GM12872 (cell line): ENCODE results near the gene TCEANC2.

ENCODE experiments used
- CTCF ChIP-seq: IDR thresholded peaks from 3 replicates; pipeline ENCODE4 v1.5.1; 2011; ENCODE audit warnings: low read depth, mild to moderate bottlenecking, low read length, moderate library complexity; ENCODE audit not compliant: insufficient read depth

The TCEANC2 gene

GRCh38 chr1:54131419-54131818 is 78.0 kb downstream of the TCEANC2 start:
- no peak for TF ChIP-seq CTCF

- TF ChIP-seq CTCF: no peak
Observed at GRCh38 chr1:54132495-54132894, 79.1 kb downstream of the TCEANC2 start.

GRCh38 chr1:54134295-54134694 is 80.9 kb downstream of the TCEANC2 start:
- TF ChIP-seq CTCF: no peak

GRCh38 chr1:54135436-54136120 is 82.2 kb downstream of the TCEANC2 start:
- no peak for TF ChIP-seq CTCF

GRCh38 chr1:54136269-54136896 is 83.0 kb downstream of the TCEANC2 start:
- no peak for TF ChIP-seq CTCF

- TF ChIP-seq CTCF: no peak
Observed at GRCh38 chr1:54136963-54137533, 83.6 kb downstream of the TCEANC2 start.

GRCh38 chr1:54137534-54138061 is 84.2 kb downstream of the TCEANC2 start:
- TF ChIP-seq CTCF: no peak
